ELR (cell line): Measurements from ENCODE around the gene AHCTF1.
A peak's percentile ranks its signal among the peaks of the same experiment; 100 is the strongest.

ENCODE experiments used
- DNase-seq: peaks from one replicate; pipeline ENCODE4 v3.0.0-alpha.2; 2015; ENCODE audit warnings: low read depth

AHCTF1 gene, protein sequence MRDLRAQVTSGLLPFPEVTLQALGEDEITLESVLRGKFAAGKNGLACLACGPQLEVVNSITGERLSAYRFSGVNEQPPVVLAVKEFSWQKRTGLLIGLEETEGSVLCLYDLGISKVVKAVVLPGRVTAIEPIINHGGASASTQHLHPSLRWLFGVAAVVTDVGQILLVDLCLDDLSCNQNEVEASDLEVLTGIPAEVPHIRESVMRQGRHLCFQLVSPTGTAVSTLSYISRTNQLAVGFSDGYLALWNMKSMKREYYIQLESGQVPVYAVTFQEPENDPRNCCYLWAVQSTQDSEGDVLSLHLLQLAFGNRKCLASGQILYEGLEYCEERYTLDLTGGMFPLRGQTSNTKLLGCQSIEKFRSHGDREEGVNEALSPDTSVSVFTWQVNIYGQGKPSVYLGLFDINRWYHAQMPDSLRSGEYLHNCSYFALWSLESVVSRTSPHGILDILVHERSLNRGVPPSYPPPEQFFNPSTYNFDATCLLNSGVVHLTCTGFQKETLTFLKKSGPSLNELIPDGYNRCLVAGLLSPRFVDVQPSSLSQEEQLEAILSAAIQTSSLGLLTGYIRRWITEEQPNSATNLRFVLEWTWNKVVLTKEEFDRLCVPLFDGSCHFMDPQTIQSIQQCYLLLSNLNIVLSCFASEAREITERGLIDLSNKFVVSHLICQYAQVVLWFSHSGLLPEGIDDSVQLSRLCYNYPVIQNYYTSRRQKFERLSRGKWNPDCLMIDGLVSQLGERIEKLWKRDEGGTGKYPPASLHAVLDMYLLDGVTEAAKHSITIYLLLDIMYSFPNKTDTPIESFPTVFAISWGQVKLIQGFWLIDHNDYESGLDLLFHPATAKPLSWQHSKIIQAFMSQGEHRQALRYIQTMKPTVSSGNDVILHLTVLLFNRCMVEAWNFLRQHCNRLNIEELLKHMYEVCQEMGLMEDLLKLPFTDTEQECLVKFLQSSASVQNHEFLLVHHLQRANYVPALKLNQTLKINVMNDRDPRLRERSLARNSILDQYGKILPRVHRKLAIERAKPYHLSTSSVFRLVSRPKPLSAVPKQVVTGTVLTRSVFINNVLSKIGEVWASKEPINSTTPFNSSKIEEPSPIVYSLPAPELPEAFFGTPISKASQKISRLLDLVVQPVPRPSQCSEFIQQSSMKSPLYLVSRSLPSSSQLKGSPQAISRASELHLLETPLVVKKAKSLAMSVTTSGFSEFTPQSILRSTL (N-terminal part only)

DNA sequence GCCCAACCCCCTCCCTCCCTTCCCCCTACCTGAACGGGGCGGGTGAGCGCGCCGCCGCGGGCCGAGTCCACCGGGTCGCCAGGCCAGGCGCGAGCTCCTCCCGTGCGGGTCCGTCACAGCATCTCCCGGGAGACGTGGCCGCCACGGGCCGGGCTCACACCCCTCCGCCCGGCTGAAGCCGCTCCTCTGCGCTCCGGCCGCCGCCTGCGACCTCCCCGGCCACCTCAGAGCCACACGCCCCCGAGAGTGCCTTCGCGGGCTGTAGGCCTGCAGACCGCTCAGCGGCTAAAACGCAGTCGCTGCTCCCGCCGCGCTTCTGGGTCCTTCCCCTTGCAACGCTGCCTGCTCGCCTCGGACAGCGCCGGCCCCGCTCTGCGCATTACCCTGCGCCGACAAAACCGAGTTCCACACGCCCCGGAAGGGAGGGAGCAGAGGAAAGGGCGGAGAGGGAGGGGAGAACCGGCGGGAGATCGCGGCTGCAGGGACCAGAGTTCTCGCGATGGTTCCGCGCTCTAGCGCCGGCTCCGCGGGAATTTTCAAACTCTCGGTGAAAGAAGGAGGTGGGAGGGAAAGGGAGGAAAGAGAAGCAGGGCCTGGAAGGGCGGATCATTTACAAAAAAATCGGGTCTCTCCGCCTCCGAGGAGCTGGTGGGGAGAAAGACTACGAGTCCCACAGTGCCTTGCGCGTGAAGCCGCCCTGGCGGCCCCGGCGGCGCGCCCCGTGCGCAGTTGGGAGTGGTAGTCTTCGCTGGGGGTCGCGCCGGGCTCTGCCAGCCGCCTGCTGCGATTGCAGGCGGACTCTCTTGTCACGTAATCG, at the start of gene AHCTF1:
Gene AHCTF1 (minus strand): TSS at position 400 of the 817 bp plus-strand sequence. CDS start 13,578 bp downstream, outside the sequence.
- peak; percentile 98 for DNase-seq

DNA sequence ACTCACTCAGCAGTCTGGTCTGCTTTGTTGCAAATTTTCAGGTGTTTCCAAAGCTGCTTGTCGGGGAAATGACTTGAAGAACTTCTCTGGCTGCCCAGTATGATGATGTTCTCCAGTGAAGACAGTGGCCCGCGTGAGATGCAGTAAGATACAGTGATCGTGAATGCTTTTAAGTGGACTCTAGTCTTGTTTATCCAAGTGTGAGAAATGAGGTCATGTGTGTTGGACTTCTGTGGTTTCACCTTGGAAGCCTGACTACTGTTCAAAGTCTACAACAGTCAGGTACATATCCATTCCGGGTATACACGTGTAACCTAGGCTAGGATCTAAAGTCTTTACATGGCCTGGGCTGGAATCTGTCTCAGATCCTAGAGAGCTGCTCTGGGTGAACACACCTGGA, 47.0 kb upstream of the AHCTF1 start:
- DNase-seq = no peak

DNA sequence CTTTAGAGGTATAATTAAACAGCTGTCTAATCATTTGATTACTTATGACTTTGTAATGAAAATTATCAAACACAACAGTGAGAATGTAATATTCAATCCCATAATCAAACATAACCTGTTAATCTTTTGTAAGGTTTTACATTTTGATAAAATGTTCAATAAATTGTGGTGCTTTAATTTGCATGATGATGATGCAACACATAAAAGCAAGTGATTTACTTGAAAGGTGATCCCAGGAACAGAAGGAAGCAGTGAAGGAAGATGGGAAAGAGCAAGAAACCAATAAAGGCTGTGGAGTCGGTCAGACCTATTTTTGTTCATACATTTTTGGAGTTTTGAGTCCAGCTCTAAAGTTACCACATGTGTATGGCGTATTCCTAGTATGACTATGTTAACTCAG, 46.5 kb upstream of the AHCTF1 start:
- no peak for DNase-seq

DNA sequence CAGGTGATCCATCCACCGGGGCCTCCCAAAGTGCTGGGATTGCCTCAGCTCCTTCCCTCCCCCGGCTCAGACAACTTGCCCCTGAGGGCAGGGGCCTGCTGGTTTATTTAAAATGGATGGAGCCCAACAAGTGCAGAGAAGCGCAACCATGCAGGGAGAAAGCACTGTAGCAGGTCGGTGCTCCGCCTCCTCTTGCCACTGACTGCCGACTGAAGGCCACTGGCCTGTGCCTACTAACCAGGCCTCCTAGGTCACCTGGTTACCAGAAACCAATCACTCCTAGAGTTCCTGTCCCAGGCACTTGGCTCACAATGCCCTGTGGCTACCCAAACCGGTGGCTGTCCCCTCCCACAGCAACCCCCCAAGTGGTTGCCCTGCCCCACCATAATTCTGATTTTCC, 40.2 kb upstream of the AHCTF1 start:
- no peak for DNase-seq

DNA sequence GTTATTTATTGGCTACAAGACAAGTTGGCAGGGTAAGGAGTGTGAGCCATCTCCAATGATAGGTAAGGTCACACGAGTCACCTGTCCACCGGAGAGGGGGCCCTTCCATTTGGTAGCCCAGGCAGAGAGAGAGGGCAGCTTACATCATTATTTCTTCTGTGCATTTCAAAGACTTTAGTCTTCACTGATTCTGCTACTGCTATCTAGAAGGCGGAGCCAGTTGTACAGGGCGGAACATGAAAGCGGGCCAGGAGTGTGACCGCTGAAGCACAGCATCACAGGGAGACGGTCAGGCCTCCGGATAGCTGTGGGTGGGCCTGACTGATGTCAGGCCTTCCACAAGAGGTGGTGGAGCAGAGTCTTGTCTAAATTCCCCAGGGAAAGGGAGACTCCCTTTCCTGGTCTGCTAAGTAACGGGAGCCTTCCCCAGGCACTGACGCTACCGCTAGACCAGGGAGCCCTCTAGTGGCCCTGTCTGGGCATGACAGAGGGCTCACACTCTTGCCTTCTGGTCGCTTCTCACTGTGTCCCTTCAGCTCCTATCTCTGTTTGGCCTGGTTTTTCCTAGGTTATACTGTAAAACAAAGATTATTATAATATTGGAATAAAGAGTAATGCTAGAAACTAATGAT, 39.5 kb upstream of the AHCTF1 start:
- peak; percentile 42 for DNase-seq

DNA sequence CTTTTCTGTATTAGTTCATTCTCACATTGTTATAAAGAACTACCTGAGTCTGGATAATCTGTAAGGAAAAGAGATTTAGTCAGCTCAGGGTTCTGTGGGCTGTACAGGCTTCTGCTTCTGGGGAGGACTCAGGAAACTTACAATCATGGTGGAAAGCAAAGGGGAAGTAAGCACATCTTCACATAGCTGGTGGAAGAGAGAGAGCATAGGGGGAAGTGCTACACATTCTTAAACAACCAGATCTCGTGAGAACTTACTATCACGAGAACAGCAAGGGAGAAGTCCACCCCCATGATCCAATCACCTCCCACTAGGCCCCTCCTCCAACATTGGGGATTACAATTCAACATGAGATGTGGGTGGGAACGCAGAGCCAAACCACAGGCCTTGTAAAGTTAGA, 37.9 kb upstream of the AHCTF1 start:
- DNase-seq = no peak

DNA sequence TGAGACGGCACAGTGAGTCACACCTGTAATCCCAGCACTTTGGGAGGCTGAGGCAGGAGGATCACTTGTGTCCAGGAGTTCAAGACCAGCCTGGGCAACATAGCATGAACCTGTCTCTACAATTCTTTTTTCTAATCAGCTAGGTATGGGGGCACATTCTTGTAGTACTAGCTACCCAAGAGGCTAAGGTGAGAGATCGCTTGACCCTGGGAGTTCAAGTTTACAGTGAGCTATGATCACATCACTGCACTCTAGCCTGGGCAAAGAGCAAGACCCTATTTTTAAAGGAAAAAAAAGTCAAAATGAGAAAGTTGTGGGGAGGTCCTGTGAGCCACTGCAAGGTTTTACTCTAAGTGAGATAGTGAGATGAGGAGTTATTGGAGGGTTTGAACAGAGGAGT, 34.8 kb upstream of the AHCTF1 start:
- no peak for DNase-seq

DNA sequence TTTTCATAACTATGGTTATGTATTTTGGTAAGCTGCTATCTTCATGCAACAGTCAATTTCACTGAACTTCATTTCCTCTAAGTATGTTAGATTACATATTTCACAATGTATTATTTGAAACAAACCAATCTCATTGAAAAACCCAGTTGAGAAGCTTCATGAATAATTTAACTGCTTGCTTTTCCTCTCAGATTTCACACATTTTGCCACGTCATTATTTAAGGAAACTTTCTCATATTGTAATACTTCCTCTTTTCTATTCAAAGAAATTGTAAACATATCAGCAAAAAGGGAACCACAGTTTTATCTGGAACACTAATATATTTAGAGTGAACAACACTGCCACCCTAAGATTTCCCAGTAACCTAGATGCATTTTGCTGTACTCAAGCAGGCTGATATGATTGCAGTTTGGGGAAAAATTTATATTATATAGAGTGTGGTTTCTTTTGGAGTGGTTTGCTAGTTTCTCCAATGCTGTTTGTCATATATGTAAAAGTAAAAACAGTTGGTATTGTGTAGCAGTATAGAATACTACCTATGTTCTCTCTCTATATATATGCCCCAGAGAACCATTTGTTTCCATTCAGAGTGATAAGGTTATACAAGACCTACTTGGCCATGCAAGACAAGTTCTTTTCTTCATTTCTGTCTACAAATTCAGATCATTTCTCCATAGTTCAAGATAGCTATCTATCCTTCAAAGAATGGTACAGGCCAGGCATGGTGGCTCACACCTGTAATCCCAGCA, 28.4 kb upstream of the AHCTF1 start:
- DNase-seq = no peak

DNA sequence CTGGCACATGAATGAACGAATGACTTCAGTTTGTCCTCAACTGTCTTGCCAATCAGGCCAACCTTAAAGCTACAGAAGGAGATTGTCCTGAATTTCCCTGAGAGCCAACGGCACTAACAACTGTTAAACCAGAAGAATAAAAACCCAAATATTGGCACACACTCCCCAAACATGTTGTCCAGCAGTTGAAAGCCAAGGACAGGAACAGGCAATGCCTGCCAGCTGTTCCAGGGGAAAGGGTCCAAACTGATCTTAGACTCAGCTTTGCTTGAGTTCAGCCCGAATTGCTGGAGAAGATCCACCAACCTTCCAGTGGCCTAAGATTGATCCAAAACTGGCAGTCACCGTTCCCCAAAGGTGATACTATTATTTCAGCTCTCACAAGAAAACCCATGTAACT, 22.4 kb upstream of the AHCTF1 start:
- no peak for DNase-seq

DNA sequence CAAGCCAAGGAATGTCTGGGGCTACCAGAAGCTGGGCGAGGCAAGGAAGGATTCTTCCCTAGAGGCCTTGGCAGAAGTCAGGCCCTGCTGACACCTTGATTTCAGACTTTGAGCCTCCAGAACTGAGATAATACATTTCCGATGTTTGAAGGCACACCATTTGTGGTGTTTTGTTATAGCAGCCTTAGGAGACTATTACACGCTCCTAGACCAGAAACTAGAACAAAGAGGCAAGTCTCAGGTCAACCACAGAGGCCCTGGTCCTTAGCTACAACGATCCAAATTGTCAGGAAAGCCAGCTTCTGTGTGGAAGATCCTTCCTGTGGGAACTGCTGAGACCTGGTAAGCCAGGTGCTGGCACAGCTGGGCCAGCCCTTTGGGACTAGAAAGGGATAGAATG, 19.7 kb upstream of the AHCTF1 start:
- no peak for DNase-seq

DNA sequence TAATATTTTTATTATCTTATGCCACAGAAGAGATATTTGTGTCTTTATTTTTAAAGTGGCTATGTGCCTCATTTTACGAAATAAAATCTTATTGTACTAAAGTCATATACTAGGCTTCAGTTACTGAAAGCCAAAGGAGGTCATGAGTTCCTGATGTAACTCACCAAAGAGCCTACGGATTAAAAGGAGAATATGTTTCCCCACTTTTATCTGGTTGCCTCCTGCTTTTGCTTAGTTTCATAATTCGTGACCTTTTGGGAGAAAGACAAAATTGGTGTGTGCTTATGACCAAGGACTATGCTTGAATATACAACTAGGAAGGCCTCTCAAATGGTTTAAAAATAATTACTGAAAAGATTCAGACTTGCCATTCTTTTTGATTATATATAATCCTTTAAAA, 18.2 kb upstream of the AHCTF1 start:
- DNase-seq = no peak

DNA sequence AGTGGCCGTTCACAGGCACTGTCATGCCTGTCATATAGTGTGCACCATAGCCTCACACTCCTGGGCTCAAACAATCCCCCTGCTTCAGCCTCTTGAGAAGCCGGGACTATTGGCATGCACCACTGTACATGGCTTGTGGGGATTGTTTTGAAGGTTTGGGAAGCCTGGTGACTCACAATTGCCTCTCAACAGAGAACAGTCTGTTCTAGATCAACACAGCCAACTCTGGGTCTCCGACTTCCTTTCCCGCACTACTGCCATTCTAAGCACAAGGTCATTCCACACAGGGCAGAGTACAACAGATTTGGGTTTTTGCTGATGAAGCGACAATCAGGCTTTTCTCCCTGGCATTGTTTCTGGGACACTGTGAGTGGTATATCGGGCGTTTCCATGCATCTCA, 15.5 kb upstream of the AHCTF1 start:
- no peak for DNase-seq

DNA sequence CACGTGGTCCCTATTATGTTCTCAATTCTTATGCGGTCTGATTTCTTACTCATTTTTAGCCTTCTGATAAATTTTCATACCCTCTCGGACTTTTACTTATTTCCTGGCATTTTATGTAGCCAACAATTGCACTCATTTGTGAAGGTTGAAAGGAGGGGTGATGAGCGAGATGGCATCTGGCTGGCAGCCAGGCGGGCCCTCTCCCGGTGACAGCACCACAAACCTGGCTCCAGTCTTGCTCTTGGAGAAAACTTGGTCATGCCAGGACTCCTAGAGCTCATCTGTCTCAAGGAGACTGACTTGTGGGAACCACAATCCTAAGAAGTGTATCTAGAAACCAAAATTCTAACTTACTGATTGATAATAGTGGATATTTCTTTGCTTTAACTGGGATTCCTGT, 14.6 kb upstream of the AHCTF1 start:
- no peak for DNase-seq

DNA sequence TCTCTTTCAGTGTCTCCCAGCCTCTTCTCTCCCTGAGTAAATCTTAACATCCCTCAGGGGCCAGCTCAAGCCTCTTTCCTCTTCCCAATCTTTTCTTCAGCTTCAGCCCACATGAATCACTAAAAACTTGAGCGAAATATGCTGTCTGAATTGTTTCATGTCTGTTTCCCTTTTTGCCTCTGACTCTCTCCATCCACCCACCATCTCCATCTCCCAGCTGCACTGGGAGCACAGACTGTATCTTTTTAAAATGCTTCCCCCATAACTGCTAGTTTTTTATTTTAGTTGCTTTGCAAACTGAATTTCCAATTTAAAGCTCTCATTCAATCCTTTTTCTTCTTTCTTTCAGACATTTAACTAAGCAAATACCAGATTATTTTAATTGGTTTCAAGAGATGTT, 3.0 kb upstream of the AHCTF1 start:
- no peak for DNase-seq

DNA sequence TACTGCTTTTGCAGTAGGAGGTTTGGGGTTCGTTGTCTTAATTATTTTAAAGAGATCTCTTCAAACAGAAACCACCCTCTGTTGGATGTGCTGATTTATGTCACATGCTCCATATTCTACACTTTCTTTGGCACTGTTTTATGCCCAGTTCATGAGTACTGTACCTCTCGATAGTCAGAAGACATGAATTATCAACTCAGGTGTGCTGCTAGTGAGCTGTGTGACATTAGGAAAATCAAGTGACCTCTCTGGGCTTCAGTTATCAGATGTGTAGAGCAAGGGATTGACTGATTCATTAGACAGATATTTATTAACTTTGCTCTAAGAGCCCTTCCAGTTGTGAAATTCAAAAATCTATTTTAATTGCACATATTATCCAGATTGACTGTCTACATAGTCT, 2.1 kb upstream of the AHCTF1 start:
- DNase-seq = no peak

DNA sequence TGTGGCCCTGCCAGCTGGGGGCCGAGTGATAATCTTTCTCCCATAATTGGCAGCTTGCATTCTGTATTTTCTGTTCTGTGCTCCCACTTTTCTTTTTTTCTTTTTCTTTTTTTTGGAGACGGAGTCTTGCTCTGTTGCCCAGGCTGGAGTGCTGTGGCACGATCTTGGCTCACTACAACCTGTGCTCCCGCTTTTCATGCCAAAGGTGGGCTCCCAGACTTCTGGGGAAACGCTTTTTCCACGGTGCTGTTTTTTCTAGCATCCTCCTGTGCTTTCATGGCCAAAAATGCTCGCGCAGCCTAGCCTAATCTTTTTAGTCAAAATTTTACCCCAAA, 585 bp upstream of the AHCTF1 start:
- no peak for DNase-seq

DNA sequence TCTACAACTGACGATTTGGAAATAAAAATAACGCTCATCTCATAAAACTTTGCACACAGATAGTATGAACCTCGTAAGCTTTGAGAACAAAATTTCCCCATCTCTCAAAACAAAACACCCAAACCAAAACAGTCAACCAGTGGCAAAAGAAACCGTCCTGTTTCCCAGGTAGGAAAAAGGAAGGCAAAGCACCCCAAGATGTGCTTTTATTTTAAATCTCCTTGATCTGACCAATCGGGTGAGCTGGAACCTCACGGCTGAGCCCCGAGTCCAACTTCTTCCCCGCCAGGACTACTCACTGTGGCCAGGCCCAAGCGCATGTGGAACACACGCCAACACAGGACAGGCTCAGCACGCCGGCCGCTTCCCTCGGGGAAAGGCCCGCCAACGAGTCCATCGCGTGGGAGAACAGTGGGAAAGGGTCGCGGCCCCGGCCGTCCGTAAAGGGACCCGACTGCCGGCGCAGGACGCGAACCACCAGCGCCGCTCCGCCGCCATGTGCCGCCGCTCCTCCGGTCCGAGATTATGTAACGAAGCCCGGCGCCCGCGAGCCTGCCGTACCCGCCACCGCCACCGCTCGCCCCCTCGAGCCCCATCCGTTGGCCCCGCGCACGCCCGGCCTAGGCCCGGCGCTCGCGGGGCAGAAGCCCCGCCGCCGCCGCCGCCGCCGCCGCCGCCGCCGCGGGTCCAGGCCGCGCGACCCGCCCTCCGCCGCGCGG, 759 bp downstream of the AHCTF1 start:
- peak; percentile 74 for DNase-seq

DNA sequence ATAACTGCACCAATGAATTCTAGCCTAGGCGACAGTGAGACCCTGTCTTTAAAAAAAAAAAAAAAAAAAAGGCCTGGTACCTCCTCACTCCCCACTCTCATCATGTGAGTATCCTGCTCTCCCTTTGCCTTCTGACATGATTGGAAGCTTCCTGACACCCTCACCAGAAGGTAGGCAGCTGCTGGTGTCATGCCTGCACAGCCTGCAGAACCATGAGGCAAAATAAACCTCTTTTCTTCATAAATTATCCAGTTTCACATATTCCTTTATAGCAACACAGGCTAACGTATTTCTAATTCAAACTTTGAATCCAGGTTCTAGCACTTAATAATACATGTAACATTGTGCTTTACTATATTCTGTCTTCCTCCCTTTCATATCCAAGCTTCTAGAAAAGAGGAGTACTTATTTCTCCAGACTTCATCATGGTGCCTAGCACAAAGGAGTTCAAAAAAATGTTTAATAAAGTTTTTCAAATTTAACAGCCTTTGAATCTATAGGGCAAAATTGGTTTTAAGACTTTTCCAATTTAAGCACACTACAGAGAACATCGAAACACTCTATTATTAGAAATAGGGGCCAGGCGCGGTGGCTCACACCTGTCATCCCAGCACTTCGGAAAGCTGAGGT, 5.6 kb downstream of the AHCTF1 start:
- DNase-seq = no peak

DNA sequence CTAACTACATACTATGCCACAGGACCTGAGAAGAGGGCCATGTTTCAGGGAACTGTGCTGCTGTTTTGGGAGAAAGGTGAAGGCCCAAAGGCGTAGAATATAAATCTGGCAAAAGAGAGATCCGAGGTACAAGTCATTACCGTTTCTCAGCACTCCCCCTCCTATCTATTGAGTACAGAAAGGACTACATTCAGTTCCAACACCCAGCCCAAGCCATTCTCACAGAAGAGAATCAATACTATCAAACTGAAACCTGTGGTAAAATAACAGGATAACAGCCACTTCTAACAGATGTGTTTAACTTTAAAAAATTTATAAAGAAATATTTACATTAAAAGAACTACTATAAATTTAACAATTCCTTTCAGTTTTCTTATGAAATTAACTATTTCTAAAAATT, 7.8 kb downstream of the AHCTF1 start:
- DNase-seq = no peak
